Midbrain (tissue), 1 donor: ENCODE results near the gene RINT1.

Experiments used
- DNase-seq: peaks from one replicate; lab custom pipeline; 2025; lab: John Stamatoyannopoulos, UW

The RINT1 gene

GRCh38 chr7:105599551-105599950 is 67.5 kb downstream of the RINT1 start:
- DNase-seq, result no peak

DNA sequence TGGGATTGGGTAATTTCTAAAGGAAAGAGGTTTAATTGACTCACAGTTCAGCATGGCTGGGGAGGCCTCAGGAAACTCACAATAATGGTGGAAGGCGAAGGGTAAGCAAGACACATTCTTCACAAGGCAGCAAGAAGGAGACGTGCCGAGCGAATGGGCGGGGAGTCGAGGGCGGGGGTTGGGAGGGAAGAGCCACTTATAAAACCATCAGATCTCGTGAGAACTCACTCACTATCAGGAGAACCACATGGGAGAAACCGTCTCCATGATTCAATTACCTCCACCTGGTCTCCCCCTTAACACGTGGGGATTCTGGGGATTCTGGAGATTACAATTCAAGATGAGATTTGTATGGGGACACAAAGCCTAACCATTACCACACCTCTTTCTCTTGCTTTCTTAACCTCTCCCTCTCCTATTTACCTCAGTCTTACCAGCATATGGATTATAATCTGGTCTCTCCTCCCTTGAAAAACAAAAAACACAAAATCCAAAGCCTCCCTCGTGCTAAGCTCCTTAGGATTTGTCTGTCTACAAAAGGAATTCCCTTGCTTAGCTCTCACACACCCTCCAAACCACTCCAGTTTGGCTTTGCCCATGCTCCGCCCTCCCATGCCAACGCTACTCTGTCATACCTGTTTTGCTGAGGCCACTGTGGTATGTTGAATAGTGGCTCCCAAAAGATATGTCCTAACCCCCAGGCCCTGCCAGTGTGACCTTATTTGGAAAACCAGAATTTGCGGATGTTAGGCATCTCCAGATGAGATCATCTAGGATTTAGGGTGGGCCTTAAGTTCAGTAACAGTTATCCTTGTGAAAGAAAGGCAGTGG is 68.9 kb downstream of the RINT1 start:
- no peak for DNase-seq

DNA sequence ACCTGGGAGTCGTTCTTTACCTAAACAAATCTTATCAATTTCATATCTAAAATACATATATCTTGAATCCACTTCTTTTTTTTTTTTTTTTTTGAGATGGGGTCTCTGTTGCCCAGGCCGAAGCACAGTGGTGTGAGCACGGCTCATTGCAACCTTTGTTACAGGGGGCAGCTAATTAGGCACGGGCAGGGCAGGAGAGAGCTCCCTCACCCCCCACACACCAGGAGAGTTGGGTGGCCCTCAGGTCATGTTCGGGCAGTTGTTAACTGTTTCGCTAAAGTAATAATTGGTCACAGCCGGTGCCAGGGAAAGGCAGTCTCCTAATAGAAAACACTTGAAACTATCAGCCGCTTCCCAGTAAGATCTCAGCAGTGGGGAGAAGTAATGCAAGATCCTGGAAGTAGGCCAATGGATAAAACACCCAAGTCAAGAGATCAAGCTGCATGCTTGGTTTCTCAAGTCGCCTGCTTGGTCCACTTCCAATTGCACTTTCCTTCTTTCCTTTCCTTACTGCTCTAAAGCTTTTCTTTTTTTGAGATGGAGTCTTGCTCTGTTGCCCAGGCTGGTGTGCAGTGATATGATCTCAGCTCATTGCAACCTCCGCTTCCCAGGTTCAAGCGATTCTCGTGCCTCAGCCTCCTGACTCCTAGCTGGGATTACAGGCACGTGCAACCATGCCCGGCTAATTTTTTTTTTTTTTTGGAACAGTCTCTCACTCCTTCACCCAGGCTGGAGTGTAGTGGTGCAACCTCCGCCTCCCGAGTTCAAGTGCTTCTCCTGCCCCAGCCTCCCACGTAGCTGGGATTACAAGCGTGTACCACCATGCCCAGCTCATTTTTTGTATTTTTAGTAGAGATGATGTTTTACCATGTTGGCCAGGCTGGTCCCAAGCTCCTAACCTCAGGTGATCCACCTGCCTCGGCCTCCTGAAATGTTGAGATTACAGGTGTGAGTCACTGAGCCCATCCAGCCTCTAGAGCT is 70.6 kb downstream of the RINT1 start:
- DNase-seq, result no peak

- DNase-seq, result no peak
Observed at GRCh38 chr7:105610165-105610930, 78.3 kb downstream of the RINT1 start.

- DNase-seq, result no peak
Observed at GRCh38 chr7:105611856-105612775, 80.1 kb downstream of the RINT1 start.

- no peak for DNase-seq
Observed at GRCh38 chr7:105612806-105613205, 80.8 kb downstream of the RINT1 start.

DNA sequence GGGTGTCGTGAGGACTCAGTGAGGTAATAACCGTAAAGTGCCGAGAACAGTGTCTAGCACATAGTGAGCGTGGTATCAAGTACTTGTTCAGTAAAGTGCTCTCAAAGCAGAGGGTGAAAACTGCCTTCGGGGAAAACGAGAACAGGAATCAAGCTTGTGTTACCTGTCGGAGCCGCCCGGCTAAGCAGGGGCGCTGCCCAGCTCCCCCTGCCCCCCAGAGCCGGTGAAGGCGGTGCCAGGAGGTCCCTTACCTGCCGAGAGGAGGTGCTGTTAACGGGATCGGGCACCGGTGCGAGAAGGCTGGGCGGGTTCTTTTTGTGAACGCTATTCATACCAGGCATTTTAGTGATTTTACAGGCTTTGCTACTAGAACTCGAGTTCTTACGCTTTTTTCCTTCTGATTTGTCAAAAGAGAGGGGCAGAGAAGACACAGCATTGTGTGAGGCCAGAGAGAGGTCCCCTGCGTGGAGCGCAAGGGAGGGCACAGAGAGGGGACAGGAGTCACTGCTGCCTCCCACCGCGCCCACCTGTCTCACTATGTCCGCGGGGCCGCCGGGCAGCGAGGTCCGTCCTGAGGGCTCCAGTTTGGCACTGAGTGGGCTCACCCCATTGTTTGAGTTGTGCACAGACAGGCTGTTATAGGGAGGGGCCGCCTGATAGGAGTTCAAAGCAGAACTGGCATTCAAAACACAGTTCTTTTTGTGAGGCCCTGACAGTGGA is 81.8 kb downstream of the RINT1 start:
- DNase-seq, result no peak

DNA sequence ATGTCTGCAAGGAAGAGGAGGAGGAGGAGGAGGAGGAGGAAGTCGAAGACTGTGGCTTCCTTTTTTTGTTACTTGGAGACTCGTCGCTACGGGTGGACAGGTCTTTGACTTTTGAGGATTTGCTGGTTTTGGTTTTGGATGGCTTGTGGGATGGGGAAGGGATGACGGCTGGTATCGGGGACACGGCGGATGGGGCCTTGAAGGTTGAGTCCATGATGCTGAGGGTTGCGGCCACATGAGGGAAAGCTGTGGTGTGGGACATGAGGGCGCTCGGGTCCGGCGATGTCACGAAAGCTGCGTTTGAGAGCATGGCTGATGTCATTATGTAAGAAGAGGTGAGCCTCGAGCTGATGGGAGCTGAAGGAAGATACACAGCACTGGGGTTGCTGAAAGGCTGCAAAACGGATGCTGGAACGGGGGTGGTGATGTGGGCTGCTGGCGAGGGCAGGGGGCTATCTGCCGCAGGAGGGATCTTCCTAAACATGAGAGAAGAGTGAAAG is 82.4 kb downstream of the RINT1 start:
- no peak for DNase-seq
